ENCODE results near the gene MSH6.
"Not testable (repeated sequence)": the region's sequence is repeated elsewhere in the genome, so short reads cannot be mapped to it uniquely, and the experiment has no call there.

MSH6 gene

DNA sequence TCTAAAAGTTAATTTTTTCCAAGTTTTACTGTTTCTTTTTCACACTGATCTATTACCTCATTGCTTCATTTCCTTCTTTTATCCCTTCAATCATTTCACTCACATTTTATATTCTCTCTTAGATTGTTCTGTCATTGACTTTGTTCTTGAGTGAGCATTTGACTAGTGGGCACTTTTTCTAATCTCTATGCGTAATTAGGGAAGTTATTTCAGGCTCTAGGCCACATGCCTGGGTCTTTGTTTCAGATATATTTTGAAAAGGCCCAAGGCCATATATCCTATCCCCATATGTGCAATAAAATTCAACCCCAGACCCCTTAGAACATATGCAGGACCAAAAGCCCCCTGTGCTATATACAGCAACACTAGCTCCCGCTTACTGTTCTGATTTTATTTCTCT is 61.2 kb downstream of the MSH6 start:
- no peak for DNase-seq

DNA sequence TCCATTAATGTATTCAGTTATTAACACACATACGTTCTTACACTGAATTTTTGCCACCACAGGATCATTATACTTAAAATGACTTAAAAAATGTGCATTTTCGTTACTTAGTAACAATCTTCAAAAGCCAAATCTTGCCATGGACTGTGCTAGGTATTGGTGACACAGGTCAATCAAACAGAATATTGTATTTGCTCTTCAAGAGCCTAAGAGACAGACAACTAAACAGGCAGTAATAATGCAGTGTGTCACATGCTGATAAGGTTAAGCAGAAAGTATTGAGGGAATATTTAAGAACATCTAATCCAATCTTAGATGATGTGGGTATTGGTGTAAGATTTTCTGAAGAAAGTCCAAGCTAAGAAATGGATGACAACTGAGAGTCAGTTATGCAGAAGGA is 66.4 kb downstream of the MSH6 start:
- no peak for DNase-seq

DNA sequence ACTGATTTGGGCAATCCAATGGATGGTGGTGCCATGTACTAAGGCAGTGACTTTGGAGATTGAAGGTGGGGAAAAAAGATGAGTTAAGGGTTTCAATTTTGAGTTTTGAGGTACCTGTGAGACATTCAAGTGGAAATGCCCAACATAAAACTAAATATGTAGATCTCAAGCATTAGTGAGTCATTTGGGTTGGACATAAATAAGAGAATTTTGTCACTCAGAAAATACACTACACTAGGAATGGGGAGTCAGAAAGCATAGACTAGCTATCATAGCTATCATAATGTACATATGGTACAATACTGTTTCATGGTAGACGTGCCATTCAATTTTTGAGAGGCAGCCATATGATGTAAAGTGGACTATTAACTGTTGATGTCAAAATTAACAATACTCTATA is 67.3 kb downstream of the MSH6 start:
- no peak for DNase-seq

DNA sequence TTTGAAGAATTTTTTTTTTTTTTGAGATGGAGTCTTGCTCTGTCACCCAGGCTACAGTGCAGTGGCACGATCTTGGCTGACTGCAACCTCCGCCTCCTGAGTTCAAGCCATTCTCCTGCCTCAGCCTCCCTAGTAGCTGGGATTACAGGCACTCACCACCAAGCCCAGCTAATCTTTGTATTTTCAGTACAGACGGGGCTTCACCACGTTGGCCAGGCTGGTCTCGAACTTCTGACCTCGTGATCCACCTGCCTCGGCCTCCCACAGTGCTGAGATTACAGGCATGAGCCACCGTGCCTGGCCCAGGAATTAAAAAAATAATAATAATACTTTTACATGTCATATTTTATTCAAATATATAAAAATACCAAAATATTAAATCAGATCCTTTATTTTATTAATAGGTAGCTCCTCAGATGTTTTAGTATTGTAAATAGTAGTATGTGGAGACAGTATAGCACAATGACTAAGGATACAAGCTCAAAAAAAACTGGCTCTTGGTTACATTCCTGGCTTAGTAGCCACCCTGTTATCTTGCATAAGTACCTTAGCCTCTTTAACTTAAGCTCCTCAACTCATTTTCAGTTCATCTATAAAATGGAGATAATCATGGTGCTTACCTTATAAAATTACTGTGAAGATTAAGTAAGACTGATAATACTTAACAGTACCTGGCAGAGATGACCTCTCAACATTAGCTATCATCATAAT is 70.3 kb downstream of the MSH6 start:
- not testable (repeated sequence) for DNase-seq

Measured in CD4-positive, alpha-beta T cell treated with Interferon alpha-2 for 1 hour (primary cell).